ENCODE results near the gene ANKRD27. TPM values are rescaled to one million over a fixed set of nuclear protein-coding genes. Genes with fewer than 3 reads are reported as not detected.
A peak's percentile ranks its signal among the peaks of the same experiment; 100 is the strongest.
"Not testable (repeated sequence)": the region's sequence is repeated elsewhere in the genome, so short reads cannot be mapped to it uniquely, and the experiment has no call there.

ANKRD27 gene
- polyA plus RNA-seq, 1 experiment, result 28.7 TPM

DNA sequence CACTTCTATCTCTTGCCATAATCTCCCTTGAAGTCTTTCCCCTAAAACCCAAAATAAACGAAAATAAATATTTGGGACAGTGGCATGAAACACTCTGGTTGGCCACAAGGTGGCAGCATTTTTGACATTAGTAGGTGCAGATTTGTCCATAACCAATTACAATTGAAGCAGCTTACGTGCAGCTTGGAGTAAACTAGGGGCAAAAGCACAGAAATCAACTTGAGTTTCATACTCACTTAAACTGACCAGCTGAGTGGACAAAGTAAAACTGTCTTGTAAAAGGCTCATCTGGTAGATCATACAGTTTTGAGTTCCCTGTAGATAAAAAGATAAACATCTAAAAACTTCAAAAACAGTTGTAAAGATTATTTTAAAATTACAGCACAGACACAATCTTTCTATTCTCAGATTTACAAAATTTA, 75.2 kb downstream of the ANKRD27 start:
- ChIA-PET CTCF (interaction anchor here (0.5 to 1.8 kb wide), 25 partner anchors 9 to 378 kb away, joined by 3 to 15 read pairs (median 5); partner anchors contain the start of gene PDCD5), POLR2A (no interaction called here)
- TF ChIP-seq, protein P1, sequence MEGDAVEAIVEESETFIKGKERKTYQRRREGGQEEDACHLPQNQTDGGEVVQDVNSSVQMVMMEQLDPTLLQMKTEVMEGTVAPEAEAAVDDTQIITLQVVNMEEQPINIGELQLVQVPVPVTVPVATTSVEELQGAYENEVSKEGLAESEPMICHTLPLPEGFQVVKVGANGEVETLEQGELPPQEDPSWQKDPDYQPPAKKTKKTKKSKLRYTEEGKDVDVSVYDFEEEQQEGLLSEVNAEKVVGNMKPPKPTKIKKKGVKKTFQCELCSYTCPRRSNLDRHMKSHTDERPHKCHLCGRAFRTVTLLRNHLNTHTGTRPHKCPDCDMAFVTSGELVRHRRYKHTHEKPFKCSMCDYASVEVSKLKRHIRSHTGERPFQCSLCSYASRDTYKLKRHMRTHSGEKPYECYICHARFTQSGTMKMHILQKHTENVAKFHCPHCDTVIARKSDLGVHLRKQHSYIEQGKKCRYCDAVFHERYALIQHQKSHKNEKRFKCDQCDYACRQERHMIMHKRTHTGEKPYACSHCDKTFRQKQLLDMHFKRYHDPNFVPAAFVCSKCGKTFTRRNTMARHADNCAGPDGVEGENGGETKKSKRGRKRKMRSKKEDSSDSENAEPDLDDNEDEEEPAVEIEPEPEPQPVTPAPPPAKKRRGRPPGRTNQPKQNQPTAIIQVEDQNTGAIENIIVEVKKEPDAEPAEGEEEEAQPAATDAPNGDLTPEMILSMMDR (IDR thresholded peaks at IDR 0.05; ENCODE audit: low read depth, low read length), result peak; percentile 75

DNA sequence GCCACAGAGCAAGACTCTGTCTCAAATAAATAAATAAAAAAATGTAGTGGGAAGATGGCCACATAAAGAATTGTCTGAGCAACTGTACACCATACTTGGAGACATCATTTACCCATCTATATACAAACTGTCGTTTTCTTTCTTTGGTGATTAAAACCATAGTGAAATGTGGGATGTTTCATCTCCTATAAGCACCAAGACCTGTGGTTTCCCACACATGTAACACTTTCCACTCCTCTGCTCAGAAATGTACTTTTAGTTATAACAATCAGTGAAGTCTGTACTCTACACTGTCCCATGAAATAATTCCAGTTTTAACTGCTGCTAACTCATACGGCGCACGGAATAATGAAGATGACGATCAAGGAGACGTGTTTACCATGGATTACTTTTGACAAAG, 75.7 kb downstream of the ANKRD27 start:
- no peak for DNase-seq (ENCODE audit: low read depth, low spot score)
- H3K27me3 ChIP-seq (ENCODE audit: control insufficient read depth, insufficient read depth, low read length), result no peaks in the 10 kb centered on the region
- TF ChIP-seq, protein P1 (IDR thresholded peaks at IDR 0.05; ENCODE audit: low read depth, low read length), result no peak
- ChIA-PET CTCF (interaction anchor here (0.6 to 1.8 kb wide), 12 partner anchors 9 to 328 kb away, joined by 3 to 15 read pairs (median 5); partner anchors contain the start of gene PDCD5), POLR2A (no interaction called here)
- no peak overlapping the region for H3K4me3 ChIP-seq (ENCODE audit: low read depth, low read length)
- H3K27ac ChIP-seq (ENCODE audit: low read depth, low read length), result no peak overlapping the region
- H3K9me3 ChIP-seq (ENCODE audit: control insufficient read depth, insufficient read depth, low read length), result no peaks in the 10 kb centered on the region

More for the DNA sequence above, 75.2 kb downstream of the ANKRD27 start:
- Histone ChIP-seq H3K9me3 (ENCODE audit: control insufficient read depth, insufficient read depth, low read length) (no peaks in the 10 kb centered on the region), H3K27me3 (ENCODE audit: control insufficient read depth, insufficient read depth, low read length) (no peaks in the 10 kb centered on the region), H3K27ac (ENCODE audit: low read depth, low read length) (no peak overlapping the region), H3K4me3 (ENCODE audit: low read depth, low read length) (no peak overlapping the region)
- DNase-seq (ENCODE audit: low read depth, low spot score), result peak; percentile 36

DNA sequence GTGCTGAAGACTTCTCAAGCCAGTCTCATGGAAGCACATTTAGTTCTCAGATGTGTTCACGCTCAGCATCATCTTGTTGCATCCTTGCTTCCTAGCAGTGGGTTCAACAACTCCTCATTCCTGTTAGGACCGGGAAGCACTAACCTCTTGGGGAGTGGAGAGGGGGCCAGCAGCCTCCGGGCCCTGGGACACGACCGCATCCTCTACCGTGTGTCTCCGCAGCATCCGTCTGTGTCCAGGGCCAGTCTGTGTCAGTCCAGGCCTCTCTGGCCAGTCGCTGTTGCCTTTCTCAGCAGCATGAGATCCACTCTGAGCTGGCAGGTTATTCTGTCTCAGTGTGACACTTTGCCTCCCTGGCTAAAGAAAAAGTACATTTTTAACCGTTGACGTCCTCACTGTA, 77.0 kb downstream of the ANKRD27 start:
- ChIA-PET POLR2A (no interaction called here), CTCF (interaction anchor here (1.2 to 1.4 kb wide), 2 partner anchors 12 to 15 kb away, joined by 3 read pairs; no protein-coding TSS in a partner anchor)
- H3K27me3 ChIP-seq (ENCODE audit: control insufficient read depth, insufficient read depth, low read length), result no peaks in the 10 kb centered on the region
- TF ChIP-seq, protein P1 (IDR thresholded peaks at IDR 0.05; ENCODE audit: low read depth, low read length), result no peak
- DNase-seq (ENCODE audit: low read depth, low spot score), result no peak
- H3K27ac ChIP-seq (ENCODE audit: low read depth, low read length), result no peak overlapping the region
- H3K4me3 ChIP-seq (ENCODE audit: low read depth, low read length), result no peak overlapping the region
- peaks cover 1% of the 10 kb centered on the region; the same call in 1 of the 2 replicates for H3K9me3 ChIP-seq (ENCODE audit: control insufficient read depth, insufficient read depth, low read length)

DNA sequence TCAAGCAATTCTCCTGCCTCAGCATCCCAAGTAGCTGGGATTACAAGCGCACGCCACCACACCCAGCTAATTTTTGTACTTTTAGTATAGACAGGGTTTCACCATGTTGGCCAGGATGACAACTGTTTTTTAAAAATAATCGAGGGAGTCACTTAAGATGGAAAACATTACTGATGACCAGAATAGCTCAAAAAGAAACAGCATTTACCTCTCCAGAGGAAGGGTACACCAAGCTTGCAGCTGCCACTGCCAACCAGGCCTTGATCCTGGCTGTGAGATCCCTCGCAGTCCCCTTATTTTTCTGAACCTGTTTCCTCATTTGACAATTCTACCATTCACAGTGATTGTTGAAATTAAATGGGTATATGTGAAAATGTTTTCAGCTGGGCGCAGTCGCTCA, 79.5 kb downstream of the ANKRD27 start:
- no peak for DNase-seq (ENCODE audit: low read depth, low spot score)
- TF ChIP-seq, protein P1 (IDR thresholded peaks at IDR 0.05; ENCODE audit: low read depth, low read length), result no peak
- peaks cover 2% of the 10 kb centered on the region; the same call in 1 of the 2 replicates for H3K9me3 ChIP-seq (ENCODE audit: control insufficient read depth, insufficient read depth, low read length)
- no peaks in the 10 kb centered on the region for H3K27me3 ChIP-seq (ENCODE audit: control insufficient read depth, insufficient read depth, low read length)
- H3K27ac ChIP-seq (ENCODE audit: low read depth, low read length), result no peak overlapping the region
- ChIA-PET CTCF (interaction anchor here (1.4 kb wide), 1 partner anchor 15 kb away, joined by 3 read pairs; no protein-coding TSS in a partner anchor), POLR2A (no interaction called here)
- no peak overlapping the region for H3K4me3 ChIP-seq (ENCODE audit: low read depth, low read length)

DNA sequence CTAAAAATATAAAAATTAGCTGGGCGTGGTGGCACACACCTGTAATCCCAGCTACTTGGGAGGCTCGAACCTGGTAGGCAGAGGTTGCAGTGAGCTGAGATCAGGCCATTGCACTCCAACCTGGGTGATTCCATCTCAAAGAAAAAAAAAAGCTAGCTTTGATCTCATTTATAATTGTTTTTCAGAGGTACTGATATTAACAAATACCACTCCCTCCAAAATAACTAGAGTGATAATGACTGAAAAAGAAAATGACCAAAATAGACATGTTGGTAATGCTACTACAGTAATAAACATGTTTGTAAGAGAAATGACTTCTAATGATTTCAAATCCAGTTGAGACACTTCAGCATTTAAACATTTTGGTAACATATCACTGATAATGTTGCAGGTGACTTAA, 81.0 kb downstream of the ANKRD27 start:
- TF ChIP-seq, protein P1 (IDR thresholded peaks at IDR 0.05; ENCODE audit: low read depth, low read length), result no peak
- no peak for DNase-seq (ENCODE audit: low read depth, low spot score)
- ChIA-PET POLR2A (interaction anchor here (0.8 kb wide), 1 partner anchor 13 kb away, joined by 3 read pairs; the partner anchor contains the start of gene PDCD5), CTCF (interaction anchor here (1.3 kb wide), 1 partner anchor 10 kb away, joined by 3 read pairs; no protein-coding TSS in a partner anchor)
- Histone ChIP-seq H3K27me3 (ENCODE audit: control insufficient read depth, insufficient read depth, low read length) (no peaks in the 10 kb centered on the region), H3K27ac (ENCODE audit: low read depth, low read length) (no peak overlapping the region), H3K9me3 (ENCODE audit: control insufficient read depth, insufficient read depth, low read length) (peaks cover 2% of the 10 kb centered on the region; the same call in 1 of the 2 replicates), H3K4me3 (ENCODE audit: low read depth, low read length) (no peak overlapping the region)

DNA sequence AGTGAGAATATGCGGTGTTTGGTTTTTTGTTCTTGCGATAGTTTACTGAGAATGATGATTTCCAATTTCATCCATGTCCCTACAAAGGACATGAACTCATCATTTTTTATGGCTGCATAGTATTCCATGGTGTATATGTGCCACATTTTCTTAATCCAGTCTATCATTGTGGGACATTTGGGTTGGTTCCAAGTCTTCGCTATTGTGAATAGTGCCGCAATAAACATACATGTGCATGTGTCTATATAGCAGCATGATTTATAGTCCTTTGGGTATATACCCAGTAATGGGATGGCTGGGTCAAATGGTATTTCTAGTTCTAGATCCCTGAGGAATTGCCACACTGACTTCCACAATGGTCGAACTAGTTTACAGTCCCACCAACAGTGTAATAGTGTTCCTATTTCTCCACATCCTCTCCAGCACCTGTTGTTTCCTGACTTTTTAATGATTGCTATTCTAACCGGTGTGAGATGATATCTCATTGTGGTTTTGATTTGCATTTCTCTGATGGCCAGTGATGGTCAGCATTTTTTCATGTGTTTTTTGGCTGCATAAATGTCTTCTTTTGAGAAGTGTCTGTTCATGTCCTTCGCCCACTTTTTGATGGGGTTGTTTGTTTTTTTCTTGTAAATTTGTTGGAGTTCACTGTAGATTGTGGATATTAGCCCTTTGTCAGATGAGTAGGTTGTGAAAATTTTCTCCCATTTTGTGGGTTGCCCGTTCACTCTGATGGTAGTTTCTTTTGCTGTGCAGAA, 87.1 kb downstream of the ANKRD27 start:
- H3K27ac ChIP-seq (ENCODE audit: low read depth, low read length); H3K9me3 ChIP-seq (ENCODE audit: control insufficient read depth, insufficient read depth, low read length); POLR2A ChIA-PET; CTCF ChIA-PET; H3K27me3 ChIP-seq (ENCODE audit: control insufficient read depth, insufficient read depth, low read length); DNase-seq (ENCODE audit: low read depth, low spot score); H3K4me3 ChIP-seq (ENCODE audit: low read depth, low read length): not testable (repeated sequence)
